Measurements from ENCODE around the gene ZNF592.
A peak's percentile ranks its signal among the peaks of the same experiment; 100 is the strongest.

Gene ZNF592

GRCh38 chr15:84781495-84781894 is 33.1 kb downstream of the ZNF592 start:
- DNase-seq (ENCODE audit: low read depth) = no peak

- no peak for DNase-seq (ENCODE audit: low read depth)
These were observed 34.0 kb downstream of the ZNF592 start for GRCh38 chr15:84782346-84782745.

- DNase-seq (ENCODE audit: low read depth) = no peak
These were observed 35.3 kb downstream of the ZNF592 start for GRCh38 chr15:84783493-84784251.

GRCh38 chr15:84784262-84784661 is 35.9 kb downstream of the ZNF592 start:
- no peak for DNase-seq (ENCODE audit: low read depth)

GRCh38 chr15:84785053-84785452 is 36.7 kb downstream of the ZNF592 start:
- DNase-seq (ENCODE audit: low read depth) = no peak

- no peak for DNase-seq (ENCODE audit: low read depth)
These were observed 40.1 kb downstream of the ZNF592 start for GRCh38 chr15:84788500-84788899.

- DNase-seq (ENCODE audit: low read depth) = no peak
These were observed 41.4 kb downstream of the ZNF592 start for GRCh38 chr15:84789762-84790161.

- DNase-seq (ENCODE audit: low read depth) = no peak
These were observed 42.3 kb downstream of the ZNF592 start for GRCh38 chr15:84790676-84791075.

GRCh38 chr15:84791763-84792162 is 43.4 kb downstream of the ZNF592 start:
- DNase-seq (ENCODE audit: low read depth) = no peak

- no peak for DNase-seq (ENCODE audit: low read depth)
These were observed 45.2 kb downstream of the ZNF592 start for GRCh38 chr15:84793431-84794161.

GRCh38 chr15:84794162-84794547 is 45.8 kb downstream of the ZNF592 start:
- DNase-seq (ENCODE audit: low read depth) = no peak

- no peak for DNase-seq (ENCODE audit: low read depth)
These were observed 46.8 kb downstream of the ZNF592 start for GRCh38 chr15:84795186-84795585.

GRCh38 chr15:84797212-84797611 is 48.8 kb downstream of the ZNF592 start:
- peak; percentile 91 for DNase-seq (ENCODE audit: low read depth)

- no peak for DNase-seq (ENCODE audit: low read depth)
These were observed 49.4 kb downstream of the ZNF592 start for GRCh38 chr15:84797801-84798200.

- DNase-seq (ENCODE audit: low read depth) = no peak
These were observed 50.1 kb downstream of the ZNF592 start for GRCh38 chr15:84798436-84798946.

- DNase-seq (ENCODE audit: low read depth) = no peak
These were observed 51.3 kb downstream of the ZNF592 start for GRCh38 chr15:84799511-84800187.

- no peak for DNase-seq (ENCODE audit: low read depth)
These were observed 52.0 kb downstream of the ZNF592 start for GRCh38 chr15:84800365-84800806.

GRCh38 chr15:84804005-84804900 is 55.9 kb downstream of the ZNF592 start:
- DNase-seq (ENCODE audit: low read depth) = no peak

- no peak for DNase-seq (ENCODE audit: low read depth)
These were observed 56.8 kb downstream of the ZNF592 start for GRCh38 chr15:84805221-84805620.

- no peak for DNase-seq (ENCODE audit: low read depth)
These were observed 58.8 kb downstream of the ZNF592 start for GRCh38 chr15:84807228-84807627.

GRCh38 chr15:84810073-84810840 is 61.9 kb downstream of the ZNF592 start:
- no peak for DNase-seq (ENCODE audit: low read depth)
